Measurements from ENCODE around the gene ZBTB7C.

ZBTB7C gene

GRCh38 chr18:48335829-48336228, 73.4 kb downstream of the ZBTB7C start:
- Histone ChIP-seq H3K9me3 (ENCODE audit: control insufficient read depth, insufficient read depth, low read depth, low read length) (no peaks in the 10 kb centered on the region), H3K27ac (ENCODE audit: extremely low read depth, low read depth, low read length) (no peak overlapping the region), H3K4me3 (ENCODE audit: low read depth, low read length) (no peak overlapping the region), H3K4me1 (ENCODE audit: control insufficient read depth, insufficient read depth, low read length) (no peaks in the 10 kb centered on the region), H3K36me3 (ENCODE audit: control insufficient read depth in 2 of 2, insufficient read depth in 1 of 2, low read length in 2 of 2) (no peaks in the 10 kb centered on the region)
- ChIA-PET POLR2A (no interaction called here), CTCF (no interaction called here)
- TF ChIP-seq ZBTB17 (tag by site-specific recombination; IDR thresholded peaks at IDR 0.05) (no peak), ZNF221 (tag by site-specific recombination; IDR thresholded peaks at IDR 0.05; ENCODE audit: borderline replicate concordance) (no peak), PRDM1 (tag by site-specific recombination; IDR thresholded peaks at IDR 0.05) (no peak), ZEB2 (tag by site-specific recombination; IDR thresholded peaks at IDR 0.05) (no peak), GLIS1 (tag by site-specific recombination; IDR thresholded peaks at IDR 0.05) (no peak), KLF7 (tag by site-specific recombination; IDR thresholded peaks at IDR 0.05; ENCODE audit: borderline replicate concordance) (no peak), ZNF350 (tag by site-specific recombination; IDR thresholded peaks at IDR 0.05) (no peak), SETDB1 (IDR thresholded peaks at IDR 0.05; ENCODE audit: insufficient read length, low read length) (no peak), ZNF660 (tag by site-specific recombination; IDR thresholded peaks at IDR 0.05) (no peak), ZNF580 (tag by site-specific recombination; IDR thresholded peaks at IDR 0.05) (no peak), BCL11B (tag by site-specific recombination; IDR thresholded peaks at IDR 0.05; ENCODE audit: low read depth) (no peak), EGR2 (tag by site-specific recombination; IDR thresholded peaks at IDR 0.05; ENCODE audit: low read depth) (no peak), ZNF768 (tag by site-specific recombination; IDR thresholded peaks at IDR 0.05) (no peak)
- TF ChIP-seq, protein P1, sequence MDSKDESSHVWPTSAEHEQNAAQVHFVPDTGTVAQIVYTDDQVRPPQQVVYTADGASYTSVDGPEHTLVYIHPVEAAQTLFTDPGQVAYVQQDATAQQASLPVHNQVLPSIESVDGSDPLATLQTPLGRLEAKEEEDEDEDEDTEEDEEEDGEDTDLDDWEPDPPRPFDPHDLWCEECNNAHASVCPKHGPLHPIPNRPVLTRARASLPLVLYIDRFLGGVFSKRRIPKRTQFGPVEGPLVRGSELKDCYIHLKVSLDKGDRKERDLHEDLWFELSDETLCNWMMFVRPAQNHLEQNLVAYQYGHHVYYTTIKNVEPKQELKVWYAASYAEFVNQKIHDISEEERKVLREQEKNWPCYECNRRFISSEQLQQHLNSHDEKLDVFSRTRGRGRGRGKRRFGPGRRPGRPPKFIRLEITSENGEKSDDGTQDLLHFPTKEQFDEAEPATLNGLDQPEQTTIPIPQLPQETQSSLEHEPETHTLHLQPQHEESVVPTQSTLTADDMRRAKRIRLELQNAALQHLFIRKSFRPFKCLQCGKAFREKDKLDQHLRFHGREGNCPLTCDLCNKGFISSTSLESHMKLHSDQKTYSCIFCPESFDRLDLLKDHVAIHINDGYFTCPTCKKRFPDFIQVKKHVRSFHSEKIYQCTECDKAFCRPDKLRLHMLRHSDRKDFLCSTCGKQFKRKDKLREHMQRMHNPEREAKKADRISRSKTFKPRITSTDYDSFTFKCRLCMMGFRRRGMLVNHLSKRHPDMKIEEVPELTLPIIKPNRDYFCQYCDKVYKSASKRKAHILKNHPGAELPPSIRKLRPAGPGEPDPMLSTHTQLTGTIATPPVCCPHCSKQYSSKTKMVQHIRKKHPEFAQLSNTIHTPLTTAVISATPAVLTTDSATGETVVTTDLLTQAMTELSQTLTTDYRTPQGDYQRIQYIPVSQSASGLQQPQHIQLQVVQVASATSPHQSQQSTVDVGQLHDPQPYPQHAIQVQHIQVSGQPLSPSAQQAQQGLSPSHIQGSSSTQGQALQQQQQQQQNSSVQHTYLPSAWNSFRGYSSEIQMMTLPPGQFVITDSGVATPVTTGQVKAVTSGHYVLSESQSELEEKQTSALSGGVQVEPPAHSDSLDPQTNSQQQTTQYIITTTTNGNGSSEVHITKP (tag by site-specific recombination; IDR thresholded peaks at IDR 0.05), result no peak

- Histone ChIP-seq H3K4me3 (ENCODE audit: low read depth, low read length) (no peak overlapping the region), H3K9me3 (ENCODE audit: control insufficient read depth, insufficient read depth, low read depth, low read length) (no peaks in the 10 kb centered on the region), H3K27ac (ENCODE audit: extremely low read depth, low read depth, low read length) (no peak overlapping the region), H3K4me1 (ENCODE audit: control insufficient read depth, insufficient read depth, low read length) (peaks cover 5% of the 10 kb centered on the region; the same call in 1 of the 2 replicates), H3K36me3 (ENCODE audit: control insufficient read depth in 2 of 2, insufficient read depth in 1 of 2, low read length in 2 of 2) (no peaks in the 10 kb centered on the region)
- CTCF ChIA-PET, result no interaction called here
- TF ChIP-seq MEIS1 (CRISPR knock-in tag; IDR thresholded peaks at IDR 0.05; ENCODE audit: borderline replicate concordance), result no peak
- no peak for TF ChIP-seq ZNF23 (tag by site-specific recombination; IDR thresholded peaks at IDR 0.05; ENCODE audit: borderline replicate concordance)
- TF ChIP-seq ZIC2 (tag by site-specific recombination; IDR thresholded peaks at IDR 0.05), result peak; percentile 59
- POLR2A ChIA-PET, result no interaction called here
These were observed 74.3 kb downstream of the ZBTB7C start for GRCh38 chr18:48334845-48335244.

DNA sequence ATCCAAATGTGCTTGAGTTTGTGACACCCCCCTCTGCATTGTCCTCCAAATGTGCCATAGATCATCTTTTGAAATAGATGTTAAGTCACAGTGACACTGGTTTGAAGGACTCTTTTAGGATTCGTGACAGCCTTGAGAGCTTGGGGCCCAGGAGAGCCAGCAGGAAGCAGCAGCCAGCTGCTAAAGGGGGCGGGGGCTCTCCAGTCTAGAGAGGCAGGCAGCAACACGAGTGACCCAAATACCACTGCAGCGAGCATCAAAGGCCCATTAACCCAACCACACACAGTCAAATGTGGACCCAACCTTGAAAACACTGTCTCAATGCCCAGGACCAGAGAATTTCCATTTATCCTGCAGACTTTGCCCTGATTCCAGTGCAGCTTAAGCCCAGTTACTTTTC, 75.6 kb downstream of the ZBTB7C start:
- Histone ChIP-seq H3K4me1 (ENCODE audit: control insufficient read depth, insufficient read depth, low read length) (peaks cover 5% of the 10 kb centered on the region; the same call in 1 of the 2 replicates), H3K4me3 (ENCODE audit: low read depth, low read length) (no peak overlapping the region), H3K9me3 (ENCODE audit: control insufficient read depth, insufficient read depth, low read depth, low read length) (no peaks in the 10 kb centered on the region), H3K36me3 (ENCODE audit: control insufficient read depth in 2 of 2, insufficient read depth in 1 of 2, low read length in 2 of 2) (no peaks in the 10 kb centered on the region), H3K27ac (ENCODE audit: extremely low read depth, low read depth, low read length) (no peak overlapping the region)
- TF ChIP-seq ZBTB21 (tag by site-specific recombination; IDR thresholded peaks at IDR 0.05) (no peak), ZNF660 (tag by site-specific recombination; IDR thresholded peaks at IDR 0.05) (no peak), ZEB2 (tag by site-specific recombination; IDR thresholded peaks at IDR 0.05) (no peak), ZIC2 (tag by site-specific recombination; IDR thresholded peaks at IDR 0.05) (no peak), HOXD13 (CRISPR knock-in tag; IDR thresholded peaks at IDR 0.05; ENCODE audit: borderline replicate concordance) (no peak), ZNF843 (tag by site-specific recombination; IDR thresholded peaks at IDR 0.05) (no peak), MZF1 (tag by site-specific recombination; IDR thresholded peaks at IDR 0.05; ENCODE audit: borderline replicate concordance) (no peak), ZNF792 (tag by site-specific recombination; IDR thresholded peaks at IDR 0.05) (no peak), EGR2 (tag by site-specific recombination; IDR thresholded peaks at IDR 0.05; ENCODE audit: low read depth) (no peak), ZNF221 (tag by site-specific recombination; IDR thresholded peaks at IDR 0.05; ENCODE audit: borderline replicate concordance) (no peak), ZNF704 (tag by site-specific recombination; IDR thresholded peaks at IDR 0.05) (no peak), BCL11A (tag by site-specific recombination; IDR thresholded peaks at IDR 0.05; ENCODE audit: low read depth) (no peak), ZFHX2 (tag by site-specific recombination; conservative IDR thresholded peaks at IDR 0.05) (no peak)
- TF ChIP-seq, protein P2, sequence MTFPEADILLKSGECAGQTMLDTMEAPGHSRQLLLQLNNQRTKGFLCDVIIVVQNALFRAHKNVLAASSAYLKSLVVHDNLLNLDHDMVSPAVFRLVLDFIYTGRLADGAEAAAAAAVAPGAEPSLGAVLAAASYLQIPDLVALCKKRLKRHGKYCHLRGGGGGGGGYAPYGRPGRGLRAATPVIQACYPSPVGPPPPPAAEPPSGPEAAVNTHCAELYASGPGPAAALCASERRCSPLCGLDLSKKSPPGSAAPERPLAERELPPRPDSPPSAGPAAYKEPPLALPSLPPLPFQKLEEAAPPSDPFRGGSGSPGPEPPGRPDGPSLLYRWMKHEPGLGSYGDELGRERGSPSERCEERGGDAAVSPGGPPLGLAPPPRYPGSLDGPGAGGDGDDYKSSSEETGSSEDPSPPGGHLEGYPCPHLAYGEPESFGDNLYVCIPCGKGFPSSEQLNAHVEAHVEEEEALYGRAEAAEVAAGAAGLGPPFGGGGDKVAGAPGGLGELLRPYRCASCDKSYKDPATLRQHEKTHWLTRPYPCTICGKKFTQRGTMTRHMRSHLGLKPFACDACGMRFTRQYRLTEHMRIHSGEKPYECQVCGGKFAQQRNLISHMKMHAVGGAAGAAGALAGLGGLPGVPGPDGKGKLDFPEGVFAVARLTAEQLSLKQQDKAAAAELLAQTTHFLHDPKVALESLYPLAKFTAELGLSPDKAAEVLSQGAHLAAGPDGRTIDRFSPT (tag by site-specific recombination; IDR thresholded peaks at IDR 0.05), result no peak
- ChIA-PET POLR2A (no interaction called here), CTCF (interaction anchor here (0.7 kb wide), 2 partner anchors 79 to 104 kb away, joined by 3 read pairs; no protein-coding TSS in a partner anchor)
